HG03039 (cell line): ENCODE data around the gene FOXRED2.
"Not testable (repeated sequence)": the region's sequence is repeated elsewhere in the genome, so short reads cannot be mapped to it uniquely, and the experiment has no call there.

Experiments used
- ATAC-seq: cut with Tn5 transposase; IDR thresholded peaks from one replicate; pipeline ENCODE4 v1.9.1; 2021; ENCODE audit warnings: mild to moderate bottlenecking, moderate library complexity; ENCODE audit not compliant: unreplicated experiment

The FOXRED2 gene

GRCh38 chr22:36452250-36452977 is 54.4 kb downstream of the FOXRED2 start:
- ATAC-seq, result no peak

- not testable (repeated sequence) for ATAC-seq
Observed at GRCh38 chr22:36450923-36451322, 55.9 kb downstream of the FOXRED2 start.

GRCh38 chr22:36449596-36450175 is 57.2 kb downstream of the FOXRED2 start:
- ATAC-seq, result no peak

GRCh38 chr22:36447632-36448031 is 59.2 kb downstream of the FOXRED2 start:
- no peak for ATAC-seq

- ATAC-seq, result no peak
Observed at GRCh38 chr22:36445158-36445668, 61.6 kb downstream of the FOXRED2 start.

GRCh38 chr22:36443198-36443770 is 63.6 kb downstream of the FOXRED2 start:
- no peak for ATAC-seq

- no peak for ATAC-seq
Observed at GRCh38 chr22:36442506-36443197, 64.2 kb downstream of the FOXRED2 start.

- no peak for ATAC-seq
Observed at GRCh38 chr22:36440429-36441002, 66.3 kb downstream of the FOXRED2 start.

GRCh38 chr22:36439481-36440271 is 67.2 kb downstream of the FOXRED2 start:
- ATAC-seq, result no peak
